Cardiac septum (tissue), 1 donor: Measurements from ENCODE around the gene ZAP70. TPM values are rescaled to one million over a fixed set of nuclear protein-coding genes. Genes with fewer than 3 reads are reported as not detected.
"Not testable (repeated sequence)": the region's sequence is repeated elsewhere in the genome, so short reads cannot be mapped to it uniquely, and the experiment has no call there.

Experiments
- DNase-seq: peaks from one replicate; pipeline ENCODE4 v3.0.0-alpha.2; 2020; ENCODE audit warnings: low spot score
- intact Hi-C: fragments of 100-400 bp; cut with DNase I; formaldehyde crosslinking; loops from one replicate; pipeline ENCODE4 v1.14.0; 2022
- long read RNA-seq: library from polyadenylated mRNA; unstranded; transcript quantifications from one replicate; pipeline ENCODE4 v2.0.0, GENCODE V29; 2021
- total RNA-seq: library from RNA; stranded (reverse); fragmentation: NEBNext Ultra II Directional; extraction: Animal tissue kit (Norgen Biotek cat#: 25700); gene quantifications from one replicate; pipeline ENCODE4 v1.2.1, GENCODE V29; 2021
- donor health status: DM: no; HTN: no; CAD: no.

ZAP70 gene
- 1.2 TPM for total RNA-seq
- long read RNA-seq, partial matches to known transcripts, result 1 of 1 reads
- long read RNA-seq, other reads (novel, unspliced or antisense), result 0 of 1 reads

GRCh38 chr2:97713296-97714083 lies at the start of gene ZAP70:
Gene ZAP70, plus strand, starts transcription at chr2:97713576. Its CDS starts 10,461 bp downstream, at chr2:97724037.
- intact Hi-C loops, result no loop called here
- peak; percentile 64 for DNase-seq

GRCh38 chr2:97663626-97663961 lies 49.8 kb upstream of the ZAP70 start:
- no peak for DNase-seq
- intact Hi-C loops, result no loop called here

- intact Hi-C loops, result no loop called here
- peak; percentile 98 for DNase-seq
Measured at GRCh38 chr2:97663962-97664635, 49.3 kb upstream of the ZAP70 start, which contains the start of gene ACTR1B. Gene ACTR1B, minus strand, starts transcription at chr2:97664044. Its CDS starts 154 bp downstream, at chr2:97663890.

GRCh38 chr2:97664636-97664970 lies 48.8 kb upstream of the ZAP70 start:
- intact Hi-C loops, result no loop called here
- DNase-seq, result no peak

GRCh38 chr2:97669448-97669847 lies 43.9 kb upstream of the ZAP70 start, which contains the start of gene C2orf92:
Gene C2orf92, plus strand, starts transcription at chr2:97669713. Its CDS starts 76 bp downstream, at chr2:97669789.
- intact Hi-C loops, result no loop called here
- no peak for DNase-seq

- no peak for DNase-seq
- intact Hi-C loops, result no loop called here
Measured at GRCh38 chr2:97670471-97670870, 42.9 kb upstream of the ZAP70 start.

- no peak for DNase-seq
- intact Hi-C loops, result no loop called here
Measured at GRCh38 chr2:97671526-97671925, 41.9 kb upstream of the ZAP70 start.

GRCh38 chr2:97672606-97673140 lies 40.7 kb upstream of the ZAP70 start:
- intact Hi-C loops, DNase-seq: not testable (repeated sequence)

- no peak for DNase-seq
- intact Hi-C loops, result no loop called here
Measured at GRCh38 chr2:97673182-97673914, 40.0 kb upstream of the ZAP70 start.

- intact Hi-C loops, result no loop called here
- no peak for DNase-seq
Measured at GRCh38 chr2:97673915-97674283, 39.5 kb upstream of the ZAP70 start.

- no peak for DNase-seq
- intact Hi-C loops, result no loop called here
Measured at GRCh38 chr2:97675430-97676113, 37.8 kb upstream of the ZAP70 start.

GRCh38 chr2:97676620-97677019 lies 36.8 kb upstream of the ZAP70 start:
- intact Hi-C loops, result no loop called here
- DNase-seq, result no peak

GRCh38 chr2:97677480-97677879 lies 35.9 kb upstream of the ZAP70 start:
- no peak for DNase-seq
- intact Hi-C loops, result no loop called here

GRCh38 chr2:97678298-97678697 lies 35.1 kb upstream of the ZAP70 start:
- intact Hi-C loops, result no loop called here
- no peak for DNase-seq

GRCh38 chr2:97687235-97687634 lies 26.1 kb upstream of the ZAP70 start:
- DNase-seq, intact Hi-C loops: not testable (repeated sequence)

GRCh38 chr2:97688062-97688827 lies 25.1 kb upstream of the ZAP70 start:
- no peak for DNase-seq
- intact Hi-C loops, result no loop called here

- intact Hi-C loops, result loop anchor here (10.0 kb wide), 1 partner anchor 1626 kb away; no protein-coding TSS in a partner anchor
Measured at GRCh38 chr2:97691166-97691565, 22.2 kb upstream of the ZAP70 start.

GRCh38 chr2:97693476-97693875 lies 19.9 kb upstream of the ZAP70 start:
- intact Hi-C loops, result loop anchor here (10.0 kb wide), 1 partner anchor 1629 kb away; no protein-coding TSS in a partner anchor
- no peak for DNase-seq

More at GRCh38 chr2:97691166-97691565, 22.2 kb upstream of the ZAP70 start:
- no peak for DNase-seq
